Activated T-cell treated with anti-CD3 and anti-CD28 coated beads, Interleukin-2, amount 50 U/mL, for 1 hour (primary cell): Measurements from ENCODE around the gene TSPAN18.

Experiments used
- DNase-seq: peaks from one replicate; pipeline ENCODE4 v3.0.0-alpha.2; 2020

The TSPAN18 gene

DNA sequence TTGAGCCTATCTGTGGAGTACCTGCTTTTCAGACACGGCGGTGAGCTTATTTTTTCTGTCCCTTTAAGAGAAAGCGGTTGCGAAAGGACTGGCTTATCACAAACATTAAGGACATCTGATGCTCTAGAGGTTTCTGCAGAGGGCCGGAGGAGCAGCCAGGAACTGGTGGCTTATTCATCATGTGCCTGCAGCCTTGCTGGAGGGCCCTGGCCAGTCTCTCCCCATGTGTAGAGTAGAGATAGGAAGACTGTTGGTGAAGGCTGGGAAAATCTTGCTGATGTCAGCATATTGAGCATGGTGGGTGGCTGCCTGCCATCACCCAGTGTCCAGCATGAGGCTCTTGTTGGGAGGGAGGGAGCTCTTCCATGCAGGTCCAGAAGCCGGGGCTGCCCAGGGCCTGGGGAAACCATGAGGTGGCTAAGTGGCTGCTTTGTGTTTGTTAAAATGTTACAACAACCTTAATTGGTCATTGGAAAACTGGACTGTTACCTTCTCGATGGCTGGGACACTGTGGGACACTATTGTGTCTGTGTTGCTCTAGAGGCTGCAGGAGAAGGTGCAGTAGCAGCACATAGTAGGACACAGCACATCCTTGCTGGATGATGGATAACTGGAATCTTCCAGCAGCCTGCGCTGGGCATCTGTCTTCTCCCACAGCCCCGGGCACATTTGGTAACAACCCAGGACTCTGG lies 54.3 kb downstream of the TSPAN18 start:
- no peak for DNase-seq

DNA sequence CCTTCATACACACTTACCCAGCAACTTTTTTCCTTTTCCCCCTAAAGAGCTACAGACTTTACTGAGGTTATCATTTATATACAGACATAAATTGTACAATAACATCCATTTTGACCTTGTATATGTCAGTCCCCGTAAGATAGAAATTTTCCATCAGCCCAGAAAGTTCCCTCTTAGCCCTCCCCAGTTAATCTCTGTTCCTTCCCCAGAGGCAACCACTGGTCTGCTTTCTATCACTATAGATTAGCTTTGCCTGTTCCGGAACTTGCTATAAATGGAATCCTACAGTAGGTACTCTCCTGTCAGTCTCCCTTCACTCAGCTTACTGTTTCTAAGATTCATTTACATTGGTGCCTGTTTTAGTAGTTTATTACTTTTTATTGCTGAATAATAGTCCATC lies 54.9 kb downstream of the TSPAN18 start:
- DNase-seq, result no peak

DNA sequence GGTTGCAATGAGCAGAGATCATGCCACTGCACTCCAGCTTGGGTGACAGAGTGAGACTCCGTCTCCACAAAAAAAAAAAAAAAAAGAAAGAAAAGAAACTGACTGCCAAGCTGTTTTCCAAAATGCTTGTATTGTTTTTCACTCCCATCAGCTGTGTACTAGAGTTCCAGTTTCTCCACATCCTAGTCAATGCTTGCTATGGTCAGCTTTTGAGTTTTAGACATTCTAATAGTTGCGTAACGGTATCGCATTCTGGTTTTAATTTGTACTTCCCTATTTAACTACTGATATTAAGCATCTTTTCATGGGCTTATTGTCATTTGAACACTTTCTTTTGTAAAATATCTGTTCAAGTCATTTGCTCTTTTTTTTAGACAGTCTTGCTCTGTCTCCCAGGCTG lies 55.7 kb downstream of the TSPAN18 start:
- DNase-seq, result no peak

DNA sequence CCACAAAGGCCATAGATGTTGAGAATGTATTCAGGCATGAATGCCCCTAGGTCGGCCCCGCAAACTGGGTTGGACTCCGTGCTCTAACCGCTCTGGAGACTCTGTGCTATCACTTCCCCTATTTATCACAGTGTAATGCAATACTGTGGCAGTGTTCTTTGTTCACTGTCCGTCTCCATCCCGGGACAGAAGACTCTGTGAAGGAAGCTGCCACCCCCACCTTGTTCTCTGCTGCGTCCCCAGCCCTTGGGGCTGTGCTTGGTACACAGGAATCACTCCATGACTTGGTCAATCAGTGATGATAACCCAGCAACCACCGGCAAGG lies 57.6 kb downstream of the TSPAN18 start:
- DNase-seq, result no peak

DNA sequence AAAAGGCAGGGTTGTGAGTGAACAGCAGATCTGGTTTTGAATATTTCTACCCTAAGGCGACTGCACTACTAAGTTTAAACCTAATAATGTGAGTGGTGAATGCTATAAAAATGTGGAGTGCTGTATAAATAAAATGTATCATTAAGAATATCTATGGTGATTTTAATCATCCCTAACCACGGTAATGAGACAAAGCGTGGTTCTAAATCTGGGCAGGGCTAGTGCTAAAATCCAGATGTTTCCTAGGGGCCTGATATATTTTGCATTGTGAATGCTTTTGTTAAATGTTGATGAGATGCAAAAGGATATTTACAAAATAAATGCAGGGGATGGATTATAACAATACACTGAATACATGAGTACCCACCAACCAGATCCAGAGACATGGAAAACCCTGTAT lies 58.1 kb downstream of the TSPAN18 start:
- DNase-seq, result no peak

DNA sequence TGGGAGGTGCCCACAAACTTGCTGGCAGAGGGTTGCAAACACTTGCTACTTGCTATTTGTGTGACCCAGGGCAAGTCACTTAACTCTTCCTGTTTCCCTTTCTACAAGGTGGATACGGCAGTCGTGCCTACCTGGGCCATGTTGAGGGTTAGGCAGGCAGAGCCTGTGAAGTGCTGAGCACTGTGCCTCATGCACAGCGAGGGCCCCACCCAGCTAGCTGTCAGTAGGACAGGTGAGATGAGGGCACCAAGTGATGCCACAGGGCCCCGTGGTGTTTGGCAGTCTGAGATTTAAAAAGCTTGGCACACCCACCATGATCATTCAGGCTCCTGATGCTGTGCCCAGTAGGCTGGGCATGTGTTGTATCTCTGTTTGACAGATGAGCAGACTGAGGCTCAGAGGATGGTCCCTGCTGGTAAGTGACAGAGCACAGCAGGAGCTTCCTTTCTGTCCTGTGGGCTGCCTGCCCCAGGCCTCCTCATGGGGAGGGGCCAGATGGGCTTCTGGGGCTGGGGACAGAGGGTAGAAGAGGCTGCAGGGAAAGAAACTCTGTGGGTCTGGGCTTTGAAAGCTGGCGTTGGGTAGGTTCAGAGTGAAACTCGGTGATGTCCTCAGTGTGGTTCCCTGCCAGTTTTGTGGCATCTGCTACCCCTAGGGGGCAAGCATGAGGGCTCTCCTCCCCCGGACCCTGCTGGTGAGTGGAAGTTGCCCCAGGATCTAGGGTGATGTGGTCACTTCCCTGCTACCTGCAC lies 59.3 kb downstream of the TSPAN18 start:
- no peak for DNase-seq

DNA sequence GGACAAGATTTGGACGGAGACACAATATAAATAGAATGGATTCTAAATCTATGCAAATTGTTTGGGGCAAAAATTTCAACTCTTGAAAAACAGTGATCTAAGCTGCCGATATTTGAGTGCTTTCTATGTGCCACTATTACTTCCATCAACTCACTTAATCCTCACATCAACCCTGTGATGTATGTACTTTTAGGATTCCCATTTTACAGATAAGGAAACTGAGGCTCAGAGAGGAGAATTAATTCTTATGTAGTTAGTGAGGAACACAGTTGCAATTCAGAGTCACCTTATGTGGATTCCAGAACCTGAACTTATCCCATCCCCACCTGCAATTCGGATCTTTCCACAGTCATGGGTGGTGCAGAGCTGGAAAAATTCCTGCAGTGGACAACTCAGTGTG lies 60.3 kb downstream of the TSPAN18 start:
- DNase-seq, result no peak

DNA sequence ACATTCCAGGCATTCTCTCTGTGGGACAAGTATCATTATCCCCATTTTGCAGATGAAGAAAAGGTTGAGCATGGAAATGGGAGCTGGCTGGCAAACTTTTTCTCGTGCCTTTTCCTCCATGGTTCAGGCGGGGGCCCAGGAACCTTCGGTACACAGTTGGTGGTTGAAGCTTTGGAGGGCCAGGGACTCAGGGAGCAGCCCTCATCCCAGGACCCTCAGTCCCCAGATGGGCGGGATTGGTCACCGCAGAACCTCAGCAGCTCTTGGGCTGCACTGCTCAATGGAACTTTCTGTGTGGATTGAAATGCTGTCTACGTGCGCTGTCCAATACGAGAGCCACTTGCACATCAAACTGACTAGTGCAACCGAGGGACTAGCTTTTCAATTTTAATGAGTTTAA lies 61.2 kb downstream of the TSPAN18 start:
- no peak for DNase-seq

DNA sequence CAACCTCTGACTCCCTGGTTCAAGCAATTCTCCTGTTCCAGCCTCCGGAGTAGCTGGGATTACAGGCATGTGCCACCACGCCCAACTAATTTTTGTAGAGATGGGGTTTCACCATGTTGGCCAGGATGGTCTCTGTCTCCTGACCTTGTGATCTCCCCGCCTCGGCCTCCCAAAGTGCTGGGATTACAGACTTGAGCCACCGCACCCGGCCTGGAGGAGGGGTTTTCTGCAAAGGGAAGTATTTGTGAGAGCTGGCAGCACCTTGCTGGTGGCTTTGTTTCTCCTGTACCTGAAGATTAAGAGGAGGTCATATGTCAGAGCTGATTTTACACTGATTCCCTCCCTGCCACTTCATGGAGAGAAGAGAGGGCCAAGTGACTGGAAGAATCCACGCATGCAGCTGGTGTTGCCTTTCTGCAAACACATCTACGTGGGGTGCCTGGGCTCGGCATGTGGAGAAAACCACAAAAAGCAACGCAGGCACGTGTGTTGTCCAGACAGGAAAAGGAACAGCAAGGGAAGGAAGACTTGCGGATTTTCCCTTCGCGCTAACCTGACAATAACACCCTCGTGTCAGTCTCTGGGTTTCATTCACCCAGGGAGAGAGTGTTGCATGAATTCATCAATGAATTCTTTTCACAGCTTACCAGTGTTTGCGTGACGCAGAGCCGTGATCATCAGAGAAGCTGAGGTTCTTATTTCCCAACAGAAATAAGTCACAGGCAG lies 61.9 kb downstream of the TSPAN18 start:
- DNase-seq, result no peak

DNA sequence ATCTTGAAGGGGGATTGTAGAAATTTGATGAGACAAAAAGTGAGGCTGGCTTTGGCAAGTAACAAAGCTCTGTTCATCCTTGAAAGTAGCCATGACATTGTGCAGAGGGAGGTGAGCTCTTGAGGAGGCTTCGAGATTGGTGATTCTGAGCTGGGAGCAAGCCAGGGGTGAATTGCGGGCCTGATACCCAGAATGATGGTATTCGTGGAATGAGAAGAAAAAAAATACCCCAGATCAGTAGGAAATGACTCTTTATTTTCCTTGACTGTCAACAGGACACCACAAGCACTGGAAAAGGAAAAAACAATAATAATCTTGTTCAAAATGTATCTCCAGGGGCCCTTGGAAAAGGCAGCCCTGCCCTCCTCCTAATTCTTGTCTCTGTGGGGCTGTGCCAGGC lies 62.7 kb downstream of the TSPAN18 start:
- DNase-seq, result no peak

DNA sequence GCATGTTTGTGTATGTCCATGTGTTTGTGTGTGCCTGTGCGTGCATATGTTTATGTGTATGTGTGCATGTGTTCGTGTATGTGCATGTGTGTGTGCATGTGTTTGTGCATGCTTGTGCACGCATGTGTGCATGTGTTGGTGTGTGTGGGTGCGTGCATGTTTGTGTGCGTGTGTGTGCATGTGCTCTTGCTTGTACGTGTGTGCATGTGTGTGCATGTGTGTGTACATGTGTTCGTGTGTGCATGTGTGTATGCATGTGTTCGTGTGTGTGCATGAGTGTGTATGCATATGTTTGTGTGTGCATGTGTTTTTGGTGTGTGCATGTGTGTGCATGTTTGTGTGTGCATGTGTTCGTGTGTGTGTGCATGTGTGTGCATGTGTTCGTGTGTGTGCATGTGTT lies 63.4 kb downstream of the TSPAN18 start:
- no peak for DNase-seq

DNA sequence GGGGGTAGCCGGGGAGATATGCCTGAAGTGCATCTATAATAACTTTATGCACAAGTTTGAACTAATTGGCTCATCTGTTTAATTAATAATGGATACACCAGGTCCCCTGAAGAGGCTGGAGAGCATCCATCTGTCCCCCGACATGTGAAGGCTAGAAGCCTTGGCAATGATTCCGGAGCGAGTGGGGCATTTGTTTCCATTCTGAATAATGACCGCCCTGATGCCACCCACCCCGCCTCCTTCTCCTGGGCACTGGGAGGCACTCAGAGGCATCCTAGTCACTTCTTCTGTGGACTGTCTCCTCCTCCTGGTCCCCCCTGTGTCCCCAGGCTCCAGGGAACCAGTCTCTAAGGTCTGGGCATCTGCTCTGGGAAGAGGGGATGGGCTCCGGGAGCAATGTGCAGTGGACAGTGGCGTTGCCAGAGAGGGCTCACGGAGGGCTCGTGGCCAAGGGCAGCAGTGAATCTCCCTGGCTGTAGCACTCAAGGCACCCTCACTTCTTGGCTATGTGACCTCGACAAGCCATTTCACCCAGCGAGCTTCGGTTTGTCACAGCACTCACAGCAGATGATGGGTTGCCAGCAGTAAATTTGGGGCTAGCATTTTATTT lies 64.7 kb downstream of the TSPAN18 start:
- DNase-seq, result no peak

DNA sequence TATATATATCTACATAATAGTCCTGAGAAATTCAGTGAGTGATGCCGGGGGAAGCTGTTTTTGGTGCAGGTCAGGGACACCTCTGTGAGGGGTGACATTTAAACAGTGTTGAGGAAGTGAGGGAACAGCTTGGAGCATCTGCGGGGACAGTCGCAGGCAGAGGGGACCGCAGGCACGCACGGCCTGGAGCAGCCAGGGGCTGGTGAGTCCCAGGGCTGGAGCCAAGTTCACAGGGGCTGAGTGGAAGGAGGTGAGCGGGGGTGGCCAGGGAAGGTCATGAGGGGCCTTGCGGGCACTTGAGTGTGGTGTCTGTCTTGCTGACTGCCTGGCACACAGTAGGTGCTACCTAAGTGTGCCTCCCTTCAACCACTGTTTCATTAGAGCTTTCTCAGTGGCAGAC lies 65.4 kb downstream of the TSPAN18 start:
- DNase-seq, result no peak

DNA sequence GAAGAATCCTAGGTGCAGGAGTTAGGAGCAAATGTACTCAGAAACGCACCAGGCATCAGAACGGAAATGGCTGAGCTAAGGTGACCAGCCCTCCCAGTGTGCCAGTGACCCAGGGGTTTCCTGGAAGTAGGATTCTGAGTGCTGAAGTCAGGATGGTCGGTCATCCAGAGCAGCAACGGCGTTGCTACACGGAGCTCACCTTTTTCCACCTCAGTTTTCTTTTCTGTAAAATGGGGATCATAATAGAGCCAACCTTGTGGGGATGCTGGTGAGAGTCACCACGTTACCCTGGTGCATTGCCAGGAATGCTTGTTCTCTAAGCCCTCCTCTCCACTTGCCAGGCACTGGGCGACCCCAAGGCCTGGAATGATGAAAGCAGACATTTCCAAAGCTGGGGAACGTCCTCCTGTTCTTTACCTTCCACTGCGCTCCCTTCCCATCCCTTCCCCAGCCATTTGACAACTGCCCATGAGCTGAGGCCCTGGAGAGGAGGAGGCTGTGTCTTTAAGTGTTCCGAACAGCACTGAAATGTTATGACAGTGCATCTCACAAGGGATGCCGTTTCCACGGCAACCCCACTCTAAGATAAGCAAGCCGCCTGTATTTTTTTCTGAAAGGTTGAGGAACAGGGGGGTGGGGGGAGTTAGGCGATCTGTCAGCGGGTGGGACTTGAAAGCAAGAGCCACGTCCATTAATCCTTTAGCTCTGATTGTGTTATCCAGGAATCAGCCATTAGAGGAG lies 66.8 kb downstream of the TSPAN18 start:
- no peak for DNase-seq

DNA sequence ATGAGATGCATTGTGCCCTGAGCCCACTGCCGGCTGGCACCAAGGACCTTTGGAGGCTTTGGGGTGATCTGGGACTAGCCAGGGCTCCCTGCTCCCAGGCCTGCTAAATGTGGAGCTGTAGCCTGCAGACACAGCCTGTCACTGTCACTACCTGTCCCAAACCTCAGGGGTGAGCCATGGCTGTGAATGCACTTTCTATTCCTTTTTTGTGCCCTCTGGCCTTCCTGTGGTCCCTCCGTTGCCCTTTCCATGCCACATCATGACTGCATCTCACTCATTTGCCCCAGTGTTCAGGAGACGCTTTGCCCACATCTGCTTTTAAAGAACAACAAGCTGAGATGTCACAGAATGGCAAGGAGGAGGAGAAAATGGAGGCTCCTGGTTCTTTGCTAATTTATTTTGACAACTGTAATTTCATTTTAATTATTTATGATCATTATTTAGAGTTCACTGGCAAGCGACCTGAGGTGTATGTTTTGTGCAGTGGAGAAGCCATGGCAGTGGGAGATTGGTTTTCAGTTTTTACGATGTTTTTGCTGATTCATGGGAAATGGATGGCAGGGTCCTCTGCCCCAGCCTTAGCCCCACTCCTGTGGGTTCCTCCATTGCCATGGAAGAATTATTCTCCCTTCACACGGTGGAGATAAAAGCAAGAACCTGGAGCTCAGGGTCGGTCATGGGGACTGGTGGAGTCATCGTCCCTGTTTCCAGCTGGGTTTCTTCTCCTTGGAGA lies 69.2 kb downstream of the TSPAN18 start:
- no peak for DNase-seq

DNA sequence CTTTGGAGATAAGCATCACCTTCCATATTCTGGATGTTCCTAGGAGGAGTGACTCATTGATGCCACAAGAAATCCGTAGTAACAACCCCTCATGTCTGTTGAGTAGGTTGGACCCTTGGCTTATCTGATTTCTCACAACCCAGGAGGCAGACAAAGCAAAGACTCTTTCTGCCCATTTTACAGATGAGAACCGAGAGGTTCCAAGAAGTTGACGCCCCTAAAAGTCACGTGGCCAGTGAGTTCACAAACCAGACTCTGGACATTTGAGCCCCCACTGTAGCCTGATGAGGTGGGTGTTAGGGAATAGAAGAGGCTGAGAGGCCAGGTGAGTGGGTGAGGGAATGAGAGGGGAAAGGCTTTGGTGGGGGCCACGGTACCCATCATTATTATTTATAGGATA lies 70.3 kb downstream of the TSPAN18 start:
- DNase-seq, result no peak

DNA sequence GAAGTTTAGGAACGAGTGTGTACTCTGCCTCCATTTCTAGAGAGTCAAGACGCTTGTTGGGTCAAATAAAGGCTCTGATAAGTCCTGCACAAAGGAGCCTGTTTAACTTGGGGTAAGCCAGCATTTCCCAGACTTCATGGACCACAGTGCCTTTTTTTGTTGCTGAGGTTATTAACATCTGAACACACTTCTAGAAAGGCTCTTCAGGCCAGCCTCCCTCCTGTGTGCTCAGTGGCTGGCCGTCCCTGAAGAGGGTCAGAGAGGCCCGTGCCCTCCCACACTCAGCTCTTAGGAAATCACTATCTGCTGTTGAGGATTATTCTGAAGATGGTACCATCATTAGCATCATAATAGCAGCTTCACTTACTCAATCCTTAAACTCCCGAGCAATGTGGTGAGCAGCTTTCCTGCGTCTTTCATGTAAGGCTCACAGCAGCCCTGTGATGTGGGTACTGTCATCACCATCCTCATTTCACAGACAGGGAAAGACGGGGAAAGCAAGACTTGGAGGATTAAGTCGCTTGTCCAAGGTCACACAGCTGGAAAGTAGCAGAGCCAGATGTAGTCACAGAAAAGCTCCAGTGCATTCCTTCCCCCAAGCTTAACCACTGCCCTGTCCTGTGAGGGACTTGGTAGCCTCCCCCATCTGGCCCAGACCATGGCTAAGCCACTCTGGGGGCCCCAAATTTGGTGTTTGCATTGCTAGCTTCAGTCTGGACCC lies 71.3 kb downstream of the TSPAN18 start:
- no peak for DNase-seq

DNA sequence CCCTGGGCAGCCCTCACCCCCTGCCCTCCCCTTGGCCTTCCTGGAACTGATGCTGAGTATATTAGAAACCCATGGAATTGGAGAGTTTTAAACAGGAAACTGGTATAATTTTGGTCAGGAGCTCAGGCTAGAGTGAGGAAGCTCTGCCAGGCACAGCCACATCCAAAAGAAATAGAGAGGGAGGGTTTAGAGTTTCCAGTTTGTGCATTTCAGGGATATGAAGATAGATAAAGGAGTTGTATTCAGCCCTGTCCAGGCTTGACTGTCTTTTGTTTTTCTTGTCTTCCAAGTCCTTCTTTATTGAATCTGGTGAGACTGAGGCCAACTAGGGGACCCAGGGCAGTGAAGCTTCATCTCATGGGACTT lies 71.8 kb downstream of the TSPAN18 start:
- no peak for DNase-seq

DNA sequence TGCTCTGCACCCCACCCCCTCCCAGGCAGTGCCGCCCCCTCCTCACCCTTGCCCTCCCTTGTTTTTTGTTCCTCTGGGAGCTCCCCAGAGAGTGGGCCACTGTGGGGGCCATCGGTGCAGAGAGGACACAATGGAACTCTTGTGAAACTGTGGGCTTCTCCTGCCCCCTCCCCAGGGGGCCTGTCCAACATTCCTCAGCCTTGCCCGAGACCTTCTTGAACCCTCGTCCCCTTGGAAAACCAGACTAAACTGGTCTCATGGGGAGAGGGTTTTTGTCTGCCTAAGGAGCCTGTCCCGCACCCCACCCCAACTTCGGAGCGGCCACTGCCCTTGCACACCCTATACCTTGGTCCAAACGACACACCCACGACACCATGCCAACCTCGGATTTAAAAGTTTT lies 72.2 kb downstream of the TSPAN18 start:
- DNase-seq, result no peak

DNA sequence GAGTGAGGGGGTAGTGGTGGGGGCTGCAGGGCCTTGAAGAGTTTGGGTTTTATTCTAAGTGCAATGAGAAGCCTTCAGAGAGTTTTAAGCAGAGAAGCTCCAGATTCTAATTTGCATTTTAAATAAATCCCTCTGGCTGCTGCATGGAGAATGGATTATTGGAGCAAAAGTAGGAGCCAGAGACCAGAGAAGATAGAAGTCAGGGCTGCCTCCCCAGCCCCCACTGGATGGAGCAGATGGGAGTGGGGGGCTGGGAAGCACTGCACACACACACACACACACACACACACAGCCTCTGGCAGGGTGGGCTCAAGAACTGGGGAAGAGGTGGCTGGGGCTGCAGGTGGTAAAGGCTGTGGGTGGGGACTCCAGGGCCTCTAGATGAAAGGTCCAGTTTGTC lies 75.6 kb downstream of the TSPAN18 start:
- no peak for DNase-seq

DNA sequence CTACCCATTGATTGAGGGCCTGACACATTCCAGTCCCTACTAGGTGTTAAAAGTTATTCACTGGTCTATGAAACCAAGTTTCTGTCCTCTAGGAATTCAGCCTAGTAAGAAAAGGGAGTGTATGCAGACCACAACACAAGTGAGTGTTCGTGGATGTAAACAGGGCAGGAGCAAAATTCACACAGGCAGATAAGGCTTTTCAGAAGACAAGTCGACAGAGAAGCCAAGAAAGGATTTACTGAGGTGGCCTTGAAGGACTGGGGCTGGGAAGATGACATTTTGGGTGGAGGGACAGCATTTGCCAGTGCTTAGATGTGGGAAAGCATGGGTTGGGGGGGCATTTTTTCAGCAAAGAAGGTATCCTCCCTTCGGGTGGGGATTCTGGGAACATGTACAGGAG lies 76.2 kb downstream of the TSPAN18 start:
- no peak for DNase-seq
